NCI-H1436 (cell line): ENCODE measurements around the gene MIER3.
"Not testable (repeated sequence)": the region's sequence is repeated elsewhere in the genome, so short reads cannot be mapped to it uniquely, and the experiment has no call there.

Source experiments
- DNase-seq: peaks from one replicate; lab custom pipeline; 2025; lab: John Stamatoyannopoulos, UW

The MIER3 gene

GRCh38 chr5:56951946-56952691 lies at the start of gene MIER3:
MIER3 (minus strand) TSS chr5:56952123; CDS start chr5:56952102, 21 bp downstream.
- peak; percentile 70 for DNase-seq

GRCh38 chr5:56995596-56995995 lies 43.7 kb upstream of the MIER3 start:
- no peak for DNase-seq

- no peak for DNase-seq
Measured at GRCh38 chr5:56993241-56993640, 41.3 kb upstream of the MIER3 start.

- no peak for DNase-seq
Measured at GRCh38 chr5:56989676-56990075, 37.8 kb upstream of the MIER3 start.

GRCh38 chr5:56988490-56988889 lies 36.6 kb upstream of the MIER3 start:
- no peak for DNase-seq

- DNase-seq, result no peak
Measured at GRCh38 chr5:56987171-56987570, 35.2 kb upstream of the MIER3 start.

- DNase-seq, result no peak
Measured at GRCh38 chr5:56986626-56986947, 34.7 kb upstream of the MIER3 start.

GRCh38 chr5:56985936-56986625 lies 34.2 kb upstream of the MIER3 start:
- no peak for DNase-seq

- no peak for DNase-seq
Measured at GRCh38 chr5:56984445-56984844, 32.5 kb upstream of the MIER3 start.

GRCh38 chr5:56983593-56984361 lies 31.9 kb upstream of the MIER3 start:
- no peak for DNase-seq

- no peak for DNase-seq
Measured at GRCh38 chr5:56981548-56982315, 29.8 kb upstream of the MIER3 start.

- no peak for DNase-seq
Measured at GRCh38 chr5:56979968-56980367, 28.0 kb upstream of the MIER3 start.

GRCh38 chr5:56979526-56979925 lies 27.6 kb upstream of the MIER3 start:
- DNase-seq, result not testable (repeated sequence)

- DNase-seq, result no peak
Measured at GRCh38 chr5:56977822-56978221, 25.9 kb upstream of the MIER3 start.

- DNase-seq, result no peak
Measured at GRCh38 chr5:56977021-56977420, 25.1 kb upstream of the MIER3 start.

- DNase-seq, result no peak
Measured at GRCh38 chr5:56974241-56974640, 22.3 kb upstream of the MIER3 start.

GRCh38 chr5:56973473-56973872 lies 21.6 kb upstream of the MIER3 start:
- DNase-seq, result no peak

GRCh38 chr5:56971275-56971674 lies 19.4 kb upstream of the MIER3 start:
- DNase-seq, result no peak

- DNase-seq, result no peak
Measured at GRCh38 chr5:56964173-56964572, 12.2 kb upstream of the MIER3 start.

GRCh38 chr5:56963246-56963645 lies 11.3 kb upstream of the MIER3 start:
- no peak for DNase-seq

GRCh38 chr5:56962286-56962685 lies 10.4 kb upstream of the MIER3 start:
- DNase-seq, result no peak

- no peak for DNase-seq
Measured at GRCh38 chr5:56961746-56962145, 9.8 kb upstream of the MIER3 start.
